NK-92 (cell line): Measurements from ENCODE around the gene RUNX1.

Experiments used
- DNase-seq: peaks from one replicate; lab custom pipeline; 2025; ENCODE audit not compliant: unreplicated experiment; lab: John Stamatoyannopoulos, UW

Gene RUNX1

GRCh38 chr21:34907461-34908418, 141.4 kb downstream of the RUNX1 start:
- DNase-seq = no peak

GRCh38 chr21:34906401-34906800, 142.7 kb downstream of the RUNX1 start:
- no peak for DNase-seq

- DNase-seq = no peak
Measured at GRCh38 chr21:34905218-34905537, 143.9 kb downstream of the RUNX1 start.

GRCh38 chr21:34904526-34905217, 144.4 kb downstream of the RUNX1 start:
- DNase-seq = no peak

GRCh38 chr21:34900376-34900775, 148.7 kb downstream of the RUNX1 start:
- no peak for DNase-seq

- no peak for DNase-seq
Measured at GRCh38 chr21:34899760-34900159, 149.3 kb downstream of the RUNX1 start.

GRCh38 chr21:34899302-34899701, 149.8 kb downstream of the RUNX1 start:
- DNase-seq = no peak

GRCh38 chr21:34897828-34898227, 151.3 kb downstream of the RUNX1 start:
- DNase-seq = no peak

- no peak for DNase-seq
Measured at GRCh38 chr21:34894401-34894800, 154.7 kb downstream of the RUNX1 start.

GRCh38 chr21:34892209-34892608, 156.9 kb downstream of the RUNX1 start:
- DNase-seq = no peak

GRCh38 chr21:34891613-34891943, 157.5 kb downstream of the RUNX1 start:
- DNase-seq = no peak

GRCh38 chr21:34890724-34891612, 158.1 kb downstream of the RUNX1 start:
- no peak for DNase-seq

- DNase-seq = no peak
Measured at GRCh38 chr21:34890470-34890723, 158.7 kb downstream of the RUNX1 start.

- no peak for DNase-seq
Measured at GRCh38 chr21:34889676-34890469, 159.2 kb downstream of the RUNX1 start.

GRCh38 chr21:34889320-34889675, 159.8 kb downstream of the RUNX1 start:
- no peak for DNase-seq

- DNase-seq = no peak
Measured at GRCh38 chr21:34888569-34889319, 160.4 kb downstream of the RUNX1 start.

GRCh38 chr21:34887725-34888568, 161.2 kb downstream of the RUNX1 start:
- DNase-seq = no peak

GRCh38 chr21:34887105-34887442, 162.0 kb downstream of the RUNX1 start:
- no peak for DNase-seq

GRCh38 chr21:34886240-34887104, 162.6 kb downstream of the RUNX1 start:
- no peak for DNase-seq
